GM11168 (cell line): ENCODE measurements around the gene FAM72D.
"Not testable (repeated sequence)": the region's sequence is repeated elsewhere in the genome, so short reads cannot be mapped to it uniquely, and the experiment has no call there.

Source experiments
- in situ Hi-C: fragments of 300-500 bp; cut with MboI; formaldehyde crosslinking; loops from one replicate; pipeline ENCODE4 v1.12.0; 2022; ENCODE audit warnings: low sequenced_read_pairs; ENCODE audit not compliant: unreplicated experiment

Gene FAM72D

GRCh38 chr1:145095284-145096057, at the start of gene FAM72D, which contains the start of gene SRGAP2B:
TSS of gene FAM72D (plus strand) at chr1:145095974. CDS start at chr1:145096848, 874 bp downstream.
TSS of gene SRGAP2B (minus strand) at chr1:145095328. CDS start at chr1:145092901, 2,427 bp downstream.
- in situ Hi-C loops: not testable (repeated sequence)

GRCh38 chr1:145047553-145047952, 48.2 kb upstream of the FAM72D start:
- in situ Hi-C loops: not testable (repeated sequence)

GRCh38 chr1:145048181-145048856, 47.5 kb upstream of the FAM72D start:
- in situ Hi-C loops: not testable (repeated sequence)

GRCh38 chr1:145052019-145052776, 43.6 kb upstream of the FAM72D start:
- in situ Hi-C loops: not testable (repeated sequence)

GRCh38 chr1:145053428-145053827, 42.3 kb upstream of the FAM72D start:
- in situ Hi-C loops: not testable (repeated sequence)

GRCh38 chr1:145055217-145055760, 40.5 kb upstream of the FAM72D start:
- in situ Hi-C loops: not testable (repeated sequence)

- in situ Hi-C loops: not testable (repeated sequence)
Observed at GRCh38 chr1:145058184-145058583, 37.6 kb upstream of the FAM72D start.

GRCh38 chr1:145063285-145063684, 32.5 kb upstream of the FAM72D start:
- in situ Hi-C loops: not testable (repeated sequence)

- in situ Hi-C loops: not testable (repeated sequence)
Observed at GRCh38 chr1:145063941-145064648, 31.7 kb upstream of the FAM72D start.

- in situ Hi-C loops: not testable (repeated sequence)
Observed at GRCh38 chr1:145065194-145065826, 30.5 kb upstream of the FAM72D start.

- in situ Hi-C loops: not testable (repeated sequence)
Observed at GRCh38 chr1:145066486-145066885, 29.3 kb upstream of the FAM72D start.

- in situ Hi-C loops: not testable (repeated sequence)
Observed at GRCh38 chr1:145071569-145071968, 24.2 kb upstream of the FAM72D start.

GRCh38 chr1:145074021-145074559, 21.7 kb upstream of the FAM72D start:
- in situ Hi-C loops: not testable (repeated sequence)

- in situ Hi-C loops: not testable (repeated sequence)
Observed at GRCh38 chr1:145076877-145077276, 18.9 kb upstream of the FAM72D start.

GRCh38 chr1:145077872-145078786, 17.6 kb upstream of the FAM72D start:
- in situ Hi-C loops: not testable (repeated sequence)

GRCh38 chr1:145078787-145079370, 16.9 kb upstream of the FAM72D start:
- in situ Hi-C loops: not testable (repeated sequence)

GRCh38 chr1:145079737-145080136, 16.0 kb upstream of the FAM72D start:
- in situ Hi-C loops: not testable (repeated sequence)

GRCh38 chr1:145080193-145080592, 15.6 kb upstream of the FAM72D start:
- in situ Hi-C loops: not testable (repeated sequence)
